ENCODE results near the gene YBEY.

The YBEY gene

GRCh38 chr21:46323227-46323709 lies 37.1 kb downstream of the YBEY start:
- no peak for TF ChIP-seq GATA1 (IDR thresholded peaks at IDR 0.05; ENCODE audit: low read depth, low read length)
- TF ChIP-seq POLR2A (IDR thresholded peaks at IDR 0.05; ENCODE audit: low read length) = no peak
- DNase-seq = peak in 1 of 2 experiments; percentile 79

- no peak for TF ChIP-seq GATA1 (IDR thresholded peaks at IDR 0.05; ENCODE audit: low read depth, low read length)
- peak; percentile 98 for TF ChIP-seq POLR2A (IDR thresholded peaks at IDR 0.05; ENCODE audit: low read length)
- DNase-seq = peak; percentile 99 to 100
Observed at GRCh38 chr21:46323710-46324389, 37.7 kb downstream of the YBEY start, which contains the start of the genes C21orf58 and PCNT. C21orf58 (minus strand) TSS chr21:46323870; CDS start chr21:46322738, 1,132 bp downstream. PCNT (plus strand) TSS chr21:46324156; CDS start chr21:46324229, 73 bp downstream.

GRCh38 chr21:46324390-46325072 lies 38.4 kb downstream of the YBEY start:
- TF ChIP-seq POLR2A (IDR thresholded peaks at IDR 0.05; ENCODE audit: low read length) (peak; percentile 55), GATA1 (IDR thresholded peaks at IDR 0.05; ENCODE audit: low read depth, low read length) (no peak)
- peak; percentile 91 to 96 for DNase-seq

- DNase-seq = peak; percentile 73 to 77
- peak; percentile 19 for TF ChIP-seq POLR2A (IDR thresholded peaks at IDR 0.05; ENCODE audit: low read length)
- no peak for TF ChIP-seq GATA1 (IDR thresholded peaks at IDR 0.05; ENCODE audit: low read depth, low read length)
Observed at GRCh38 chr21:46325073-46325912, 39.2 kb downstream of the YBEY start.

- DNase-seq = no peak
- no peak for TF ChIP-seq POLR2A (IDR thresholded peaks at IDR 0.05; ENCODE audit: low read length)
- TF ChIP-seq GATA1 (IDR thresholded peaks at IDR 0.05; ENCODE audit: low read depth, low read length) = no peak
Observed at GRCh38 chr21:46326110-46326703, 40.1 kb downstream of the YBEY start.

GRCh38 chr21:46327711-46328110 lies 41.6 kb downstream of the YBEY start:
- DNase-seq = no peak
- TF ChIP-seq POLR2A (IDR thresholded peaks at IDR 0.05; ENCODE audit: low read length) (no peak), GATA1 (IDR thresholded peaks at IDR 0.05; ENCODE audit: low read depth, low read length) (no peak)

- TF ChIP-seq GATA1 (IDR thresholded peaks at IDR 0.05; ENCODE audit: low read depth, low read length) (no peak), POLR2A (IDR thresholded peaks at IDR 0.05; ENCODE audit: low read length) (no peak)
- DNase-seq = no peak
Observed at GRCh38 chr21:46328151-46328550, 42.0 kb downstream of the YBEY start.

GRCh38 chr21:46329796-46330195 lies 43.7 kb downstream of the YBEY start:
- no peak for DNase-seq
- TF ChIP-seq POLR2A (IDR thresholded peaks at IDR 0.05; ENCODE audit: low read length) (no peak), GATA1 (IDR thresholded peaks at IDR 0.05; ENCODE audit: low read depth, low read length) (no peak)

- DNase-seq = no peak
- TF ChIP-seq POLR2A (IDR thresholded peaks at IDR 0.05; ENCODE audit: low read length) (no peak), GATA1 (IDR thresholded peaks at IDR 0.05; ENCODE audit: low read depth, low read length) (no peak)
Observed at GRCh38 chr21:46334351-46335140, 48.4 kb downstream of the YBEY start.

- no peak for DNase-seq
- TF ChIP-seq GATA1 (IDR thresholded peaks at IDR 0.05; ENCODE audit: low read depth, low read length) (no peak), POLR2A (IDR thresholded peaks at IDR 0.05; ENCODE audit: low read length) (no peak)
Observed at GRCh38 chr21:46336603-46337002, 50.5 kb downstream of the YBEY start.

- DNase-seq = no peak
Observed at GRCh38 chr21:46340998-46341397, 54.9 kb downstream of the YBEY start.

GRCh38 chr21:46344219-46344915 lies 58.2 kb downstream of the YBEY start:
- no peak for TF ChIP-seq POLR2A (IDR thresholded peaks at IDR 0.05; ENCODE audit: low read length)
- no peak for DNase-seq

More at GRCh38 chr21:46340998-46341397, 54.9 kb downstream of the YBEY start:
- no peak for TF ChIP-seq POLR2A (IDR thresholded peaks at IDR 0.05; ENCODE audit: low read length)
- no peak for TF ChIP-seq GATA1 (IDR thresholded peaks at IDR 0.05; ENCODE audit: low read depth, low read length)
